ENCODE data around the gene MRPL27. TPM values are rescaled to one million over a fixed set of nuclear protein-coding genes. Genes with fewer than 3 reads are reported as not detected.
"Not testable (repeated sequence)": the region's sequence is repeated elsewhere in the genome, so short reads cannot be mapped to it uniquely, and the experiment has no call there.

The MRPL27 gene
- total and polyA plus RNA-seq, 10 donors, result 26.4 to 102 (median 34.9) TPM

DNA sequence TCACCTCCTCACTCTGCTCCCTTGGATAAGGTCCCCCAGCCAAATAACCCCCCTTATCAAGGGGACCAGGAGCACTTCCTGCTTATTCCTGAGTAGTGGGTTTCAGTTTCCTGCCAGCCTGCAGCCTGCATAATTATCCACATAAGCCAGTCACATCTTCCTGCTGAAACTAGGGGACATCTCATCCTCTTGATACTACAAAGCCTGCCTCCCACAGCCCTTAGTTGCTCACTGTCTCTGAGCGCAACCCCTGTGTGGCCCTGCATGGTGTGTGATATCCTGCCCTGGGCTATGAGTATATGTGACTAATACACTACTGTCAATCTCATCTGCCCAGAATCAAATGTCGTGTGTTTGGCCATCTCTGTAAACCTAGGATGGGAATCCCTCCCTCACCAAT lies 35.0 kb downstream of the MRPL27 start:
- Histone ChIP-seq H3K36me3 (no peaks in the 10 kb centered on the region), H3K27ac (no peak overlapping the region), H3K27me3 (replicated peaks in 1 of 7) (peaks cover 0 to 15% (median 0%) of the 10 kb centered on the region in 7 donors), H3K4me3 (no peak overlapping the region), H3K4me1 (peaks cover 0 to 13% (median 0%) of the 10 kb centered on the region in 6 donors), H3K9me3 (peaks cover 0 to 19% (median 14%) of the 10 kb centered on the region in 8 donors)
- TF ChIP-seq POLR2AphosphoS5 (IDR thresholded peaks at IDR 0.05) (no peak), POLR2A (IDR thresholded peaks at IDR 0.05) (no peak)
- TF ChIP-seq, protein P1, sequence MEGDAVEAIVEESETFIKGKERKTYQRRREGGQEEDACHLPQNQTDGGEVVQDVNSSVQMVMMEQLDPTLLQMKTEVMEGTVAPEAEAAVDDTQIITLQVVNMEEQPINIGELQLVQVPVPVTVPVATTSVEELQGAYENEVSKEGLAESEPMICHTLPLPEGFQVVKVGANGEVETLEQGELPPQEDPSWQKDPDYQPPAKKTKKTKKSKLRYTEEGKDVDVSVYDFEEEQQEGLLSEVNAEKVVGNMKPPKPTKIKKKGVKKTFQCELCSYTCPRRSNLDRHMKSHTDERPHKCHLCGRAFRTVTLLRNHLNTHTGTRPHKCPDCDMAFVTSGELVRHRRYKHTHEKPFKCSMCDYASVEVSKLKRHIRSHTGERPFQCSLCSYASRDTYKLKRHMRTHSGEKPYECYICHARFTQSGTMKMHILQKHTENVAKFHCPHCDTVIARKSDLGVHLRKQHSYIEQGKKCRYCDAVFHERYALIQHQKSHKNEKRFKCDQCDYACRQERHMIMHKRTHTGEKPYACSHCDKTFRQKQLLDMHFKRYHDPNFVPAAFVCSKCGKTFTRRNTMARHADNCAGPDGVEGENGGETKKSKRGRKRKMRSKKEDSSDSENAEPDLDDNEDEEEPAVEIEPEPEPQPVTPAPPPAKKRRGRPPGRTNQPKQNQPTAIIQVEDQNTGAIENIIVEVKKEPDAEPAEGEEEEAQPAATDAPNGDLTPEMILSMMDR (IDR thresholded peaks at IDR 0.05 in 8 of 11, conservative IDR thresholded peaks at IDR 0.05 in 3 of 11), result no peak
- intact Hi-C loops (cut with DNase I; ENCODE audit: low total_unique reads), result no loop called here
- 65 to 97% (median 90%) methylated on average over 2 of the region's 2 CpGs for WGBS, 5 donors
- no peak for DNase-seq

DNA sequence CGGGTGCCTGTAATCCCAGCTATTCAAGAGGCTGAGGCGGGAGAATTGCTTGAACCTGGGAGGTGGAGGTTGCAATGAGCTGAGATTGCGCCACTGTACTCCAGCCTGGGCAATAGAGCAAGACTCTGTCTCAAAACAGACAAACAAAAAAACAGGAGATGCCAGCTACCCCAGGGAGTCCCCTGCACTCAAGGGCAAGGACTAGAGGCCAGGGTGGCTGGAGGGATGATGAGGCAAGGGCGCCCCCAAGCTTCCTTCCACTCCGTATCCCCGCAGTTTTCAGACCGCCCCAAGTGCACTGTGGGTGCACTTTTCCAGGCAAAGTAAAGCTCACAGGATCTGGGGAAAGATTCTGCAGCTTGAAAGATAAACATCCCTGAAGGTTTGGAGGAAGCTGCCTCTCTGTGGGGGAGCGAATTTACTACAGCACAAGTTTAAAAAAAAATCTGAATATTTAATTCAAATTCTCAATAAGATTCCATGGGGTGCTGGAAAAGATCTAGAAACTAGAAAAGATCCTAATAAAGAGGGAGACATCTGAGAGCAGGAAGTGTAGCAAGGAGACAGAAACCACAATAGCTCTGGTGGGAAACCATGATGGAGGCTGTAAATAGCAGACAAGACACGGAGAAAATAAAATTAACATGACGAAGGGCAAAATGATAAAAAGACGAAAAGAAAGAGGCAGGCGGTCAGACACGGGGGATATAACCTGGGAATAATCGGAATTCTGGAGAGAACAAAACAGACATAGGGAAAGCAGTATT lies 39.5 kb downstream of the MRPL27 start:
- H3K9me3 ChIP-seq; H3K36me3 ChIP-seq; H3K4me3 ChIP-seq; DNase-seq; intact Hi-C loops (cut with DNase I; ENCODE audit: low total_unique reads); H3K27ac ChIP-seq: not testable (repeated sequence)
- H3K4me1 ChIP-seq, result peaks cover 0 to 13% (median 0%) of the 10 kb centered on the region in 6 donors
- WGBS, 5 donors, result 42 to 47% (median 46%) methylated on average over 14 of the region's 14 CpGs
- H3K27me3 ChIP-seq (replicated peaks in 1 of 7), result peaks cover 0 to 32% (median 0%) of the 10 kb centered on the region in 7 donors

DNA sequence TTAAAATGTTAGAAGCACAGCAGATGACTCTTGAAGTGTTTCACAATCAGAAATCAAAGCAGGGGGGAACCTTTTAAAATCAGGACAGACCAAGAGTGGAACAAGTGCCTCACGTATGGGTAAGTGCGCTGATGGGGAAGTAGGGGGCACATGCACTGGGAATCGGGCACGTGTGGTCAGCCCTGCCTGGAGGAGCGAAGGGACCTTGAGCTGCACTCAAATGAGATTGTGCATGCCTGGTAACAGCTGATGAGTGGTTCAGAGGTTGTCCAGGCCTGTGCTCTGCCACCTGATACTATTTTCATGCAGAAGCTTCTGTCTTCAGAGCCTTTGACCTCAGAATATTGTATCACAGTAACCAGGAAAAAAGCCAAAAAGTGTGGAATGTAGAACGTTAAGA lies 40.8 kb downstream of the MRPL27 start:
- Histone ChIP-seq H3K27ac (no peak overlapping the region), H3K27me3 (replicated peaks in 1 of 7) (peaks cover 0 to 32% (median 0%) of the 10 kb centered on the region in 7 donors), H3K4me1 (peaks cover 0 to 13% (median 0%) of the 10 kb centered on the region in 6 donors), H3K4me3 (no peak overlapping the region), H3K9me3 (no peaks in the 10 kb centered on the region), H3K36me3 (no peaks in the 10 kb centered on the region)
- TF ChIP-seq POLR2A (IDR thresholded peaks at IDR 0.05) (no peak), POLR2AphosphoS5 (IDR thresholded peaks at IDR 0.05) (no peak)
- TF ChIP-seq, protein P1 (IDR thresholded peaks at IDR 0.05 in 8 of 11, conservative IDR thresholded peaks at IDR 0.05 in 3 of 11), result no peak
- intact Hi-C loops (cut with DNase I; ENCODE audit: low total_unique reads), result no loop called here
- DNase-seq, result no peak
- WGBS, 5 donors, result 43 to 81% (median 56%) methylated on average over 6 of the region's 6 CpGs

DNA sequence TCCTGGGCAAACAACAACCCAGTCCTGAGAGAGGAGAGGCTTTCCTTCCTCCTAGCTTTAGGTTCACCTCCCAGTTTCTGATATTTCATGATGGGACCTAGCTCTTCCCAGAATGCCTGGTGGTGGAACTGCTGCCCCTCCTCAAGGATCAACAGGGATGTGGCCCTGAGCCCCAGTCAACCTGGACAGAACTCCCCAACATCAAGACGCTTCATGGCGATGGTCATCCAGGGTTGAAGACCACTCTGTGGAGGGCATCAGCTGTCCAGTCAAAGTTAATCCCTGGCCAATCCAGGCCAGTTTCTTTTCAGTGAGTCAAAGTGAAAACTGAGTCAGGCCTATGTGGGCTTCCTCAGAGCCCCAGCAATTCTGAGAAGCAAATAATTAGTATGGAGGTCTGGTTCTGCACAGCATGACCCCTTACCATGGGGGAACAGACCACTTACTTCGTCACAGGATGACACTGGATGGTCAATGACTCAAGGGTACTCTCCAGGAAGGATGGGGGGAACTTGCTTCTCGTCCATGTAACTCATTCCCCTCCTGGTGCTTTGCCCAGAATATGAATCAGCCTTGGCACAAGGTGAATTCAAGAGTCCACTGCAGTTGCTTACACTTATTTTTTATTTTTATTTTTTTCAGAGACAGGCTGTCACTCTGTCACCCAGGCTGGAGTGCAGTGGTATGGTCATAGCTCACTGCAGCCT lies 41.7 kb downstream of the MRPL27 start:
- Histone ChIP-seq H3K9me3 (no peaks in the 10 kb centered on the region), H3K4me1 (peaks cover 0 to 13% (median 0%) of the 10 kb centered on the region in 6 donors), H3K4me3 (no peak overlapping the region), H3K27ac (no peak overlapping the region), H3K36me3 (no peaks in the 10 kb centered on the region), H3K27me3 (replicated peaks in 1 of 7) (peaks cover 0 to 32% (median 0%) of the 10 kb centered on the region in 7 donors)
- WGBS, 5 donors, result 50 to 78% (median 71%) methylated on average over 4 of the region's 4 CpGs
- intact Hi-C loops (cut with DNase I; ENCODE audit: low total_unique reads), result no loop called here
- no peak for DNase-seq
- TF ChIP-seq POLR2A (IDR thresholded peaks at IDR 0.05) (no peak), POLR2AphosphoS5 (IDR thresholded peaks at IDR 0.05) (no peak)
- TF ChIP-seq, protein P1 (IDR thresholded peaks at IDR 0.05 in 8 of 11, conservative IDR thresholded peaks at IDR 0.05 in 3 of 11), result no peak

Data from spleen (tissue), 11 donors.